ENCODE data around the gene AKR1C1. TPM values are rescaled to one million over a fixed set of nuclear protein-coding genes. Genes with fewer than 3 reads are reported as not detected.
"Not testable (repeated sequence)": the region's sequence is repeated elsewhere in the genome, so short reads cannot be mapped to it uniquely, and the experiment has no call there.

AKR1C1 gene
- total and polyA plus RNA-seq, 2 of the 13 experiments (the other 11 are each of a cell fraction or from before 2014, with no cell fraction given): 948 to 2,238 TPM

DNA sequence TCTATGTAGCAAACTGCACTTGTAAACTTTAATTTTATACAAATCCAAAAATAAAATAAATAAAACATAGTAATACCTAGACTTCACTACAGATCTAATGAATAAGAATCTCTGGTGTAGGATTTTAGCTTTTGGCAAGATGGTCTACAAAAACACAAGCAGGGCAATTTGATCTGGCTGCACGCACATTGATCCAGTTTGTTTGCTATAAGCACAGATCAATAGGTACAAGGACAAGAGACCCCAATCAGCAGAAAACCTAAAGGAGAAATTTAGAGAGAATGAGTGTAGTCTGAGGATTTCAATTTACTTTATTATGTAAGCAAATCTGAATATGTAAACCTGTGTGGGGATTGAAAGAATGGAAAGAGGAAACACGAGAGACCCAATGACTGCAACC lies 48.2 kb downstream of the AKR1C1 start:
- H2AFZ ChIP-seq (ENCODE audit: low read length); CTCF ChIA-PET (ENCODE audit: low intra/inter-chr PET ratio, low total read pairs); BruUV-seq (replicated peaks); in situ Hi-C loops (cut with HindIII; ENCODE audit: extremely low pct_ligation_motif_present, low pct_unique_long_range_greater_than_20kb); H4K20me1 ChIP-seq (ENCODE audit: insufficient read depth, low read length); H3K36me3 ChIP-seq (replicated peaks in 1 of 2; ENCODE audit: control insufficient read depth in 1 of 2, insufficient read depth in 2 of 2, low read length in 2 of 2); H3K4me3 ChIP-seq (replicated peaks in 1 of 3; ENCODE audit: insufficient read depth in 1 of 3, low read depth in 2 of 3, low read length in 3 of 3); H3K9me3 ChIP-seq (ENCODE audit: low read length); H3K27me3 ChIP-seq (ENCODE audit: control insufficient read depth in 1 of 2, insufficient read depth in 2 of 2, low read length in 2 of 2); ATAC-seq; H3K4me2 ChIP-seq (ENCODE audit: low read depth, low read length); POLR2A ChIA-PET; DNase-seq (ENCODE audit: low spot score); H3K9ac ChIP-seq (ENCODE audit: insufficient read depth, low read depth, low read length); H3K79me2 ChIP-seq (ENCODE audit: insufficient read depth, low read length); TF ChIP-seq SOX6 (IDR thresholded peaks at IDR 0.05); EP300 (CRISPR knock-in tag; IDR thresholded peaks at IDR 0.05; ENCODE audit: borderline replicate concordance): not testable (repeated sequence)
- TF ChIP-seq SOX6 (CRISPR knock-in tag; IDR thresholded peaks at IDR 0.05): peak; percentile 37; the same call in 1 of the 2 replicates
- peak; percentile 83 for TF ChIP-seq ONECUT2 (CRISPR knock-in tag; IDR thresholded peaks at IDR 0.05)
- TF ChIP-seq GATAD2A (CRISPR knock-in tag; IDR thresholded peaks at IDR 0.05): peak; percentile 74
- TF ChIP-seq KAT2B (IDR thresholded peaks at IDR 0.05; ENCODE audit: borderline replicate concordance, low read depth, low read length): peak; percentile 65; the same call in 1 of the 2 replicates
- TF ChIP-seq EP300 (IDR thresholded peaks at IDR 0.05; ENCODE audit: low read depth in 2 of 2, low read length in 2 of 2): 0 out of 4 replicates have a peak, but pooled peaks of 1 of the 2 experiments have one; percentile 5
- 0 out of 2 replicates have a peak, but pooled peaks have one; percentile 8 for TF ChIP-seq HNF4A (CRISPR knock-in tag; IDR thresholded peaks at IDR 0.05)
- TF ChIP-seq, protein P1, sequence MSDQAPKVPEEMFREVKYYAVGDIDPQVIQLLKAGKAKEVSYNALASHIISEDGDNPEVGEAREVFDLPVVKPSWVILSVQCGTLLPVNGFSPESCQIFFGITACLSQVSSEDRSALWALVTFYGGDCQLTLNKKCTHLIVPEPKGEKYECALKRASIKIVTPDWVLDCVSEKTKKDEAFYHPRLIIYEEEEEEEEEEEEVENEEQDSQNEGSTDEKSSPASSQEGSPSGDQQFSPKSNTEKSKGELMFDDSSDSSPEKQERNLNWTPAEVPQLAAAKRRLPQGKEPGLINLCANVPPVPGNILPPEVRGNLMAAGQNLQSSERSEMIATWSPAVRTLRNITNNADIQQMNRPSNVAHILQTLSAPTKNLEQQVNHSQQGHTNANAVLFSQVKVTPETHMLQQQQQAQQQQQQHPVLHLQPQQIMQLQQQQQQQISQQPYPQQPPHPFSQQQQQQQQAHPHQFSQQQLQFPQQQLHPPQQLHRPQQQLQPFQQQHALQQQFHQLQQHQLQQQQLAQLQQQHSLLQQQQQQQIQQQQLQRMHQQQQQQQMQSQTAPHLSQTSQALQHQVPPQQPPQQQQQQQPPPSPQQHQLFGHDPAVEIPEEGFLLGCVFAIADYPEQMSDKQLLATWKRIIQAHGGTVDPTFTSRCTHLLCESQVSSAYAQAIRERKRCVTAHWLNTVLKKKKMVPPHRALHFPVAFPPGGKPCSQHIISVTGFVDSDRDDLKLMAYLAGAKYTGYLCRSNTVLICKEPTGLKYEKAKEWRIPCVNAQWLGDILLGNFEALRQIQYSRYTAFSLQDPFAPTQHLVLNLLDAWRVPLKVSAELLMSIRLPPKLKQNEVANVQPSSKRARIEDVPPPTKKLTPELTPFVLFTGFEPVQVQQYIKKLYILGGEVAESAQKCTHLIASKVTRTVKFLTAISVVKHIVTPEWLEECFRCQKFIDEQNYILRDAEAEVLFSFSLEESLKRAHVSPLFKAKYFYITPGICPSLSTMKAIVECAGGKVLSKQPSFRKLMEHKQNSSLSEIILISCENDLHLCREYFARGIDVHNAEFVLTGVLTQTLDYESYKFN (CRISPR knock-in tag; conservative IDR thresholded peaks at IDR 0.05): peak; percentile 65; the same call in 1 of the 2 replicates
- 0 out of 2 replicates have a peak, but pooled peaks have one; percentile 23 for TF ChIP-seq MIXL1 (CRISPR knock-in tag; IDR thresholded peaks at IDR 0.05)
- TF ChIP-seq ZNF331 (CRISPR knock-in tag; IDR thresholded peaks at IDR 0.05): 0 out of 2 replicates have a peak, but pooled peaks have one; percentile 35
- TF ChIP-seq AHDC1 (CRISPR knock-in tag; IDR thresholded peaks at IDR 0.05; ENCODE audit: borderline replicate concordance): peak; percentile 42; the same call in 1 of the 2 replicates
- 0 out of 2 replicates have a peak, but pooled peaks have one; percentile 18 for TF ChIP-seq ZMYM4 (CRISPR knock-in tag; IDR thresholded peaks at IDR 0.05)
- peak; percentile 46 for FAIRE-seq
- Histone ChIP-seq H3K4me1 (ENCODE audit: insufficient read depth, low read length) (peaks cover 58% of the 10 kb centered on the region), H3K27ac (ENCODE audit: extremely low read length, insufficient read depth, low read length) (peak overlapping the region; percentile 47)
- intact Hi-C loops (cut with micrococcal nuclease; ENCODE audit: unreplicated experiment): loop anchor here (10.0 kb wide), 1 partner anchor 273 kb away; no protein-coding TSS in a partner anchor
- 90% methylated on average over 2 of the region's 2 CpGs for WGBS (ENCODE audit: low lambda C conversion rate)

Data from HepG2 (cell line).